SK-N-SH treated with all-trans-retinoic acid at 6 μM for 48 hours (cell line): Measurements from ENCODE around the gene C5.
"Not testable (repeated sequence)": the region's sequence is repeated elsewhere in the genome, so short reads cannot be mapped to it uniquely, and the experiment has no call there.

Experiments
- ATAC-seq: fragments of 200-7000 bp; cut with Tn5 transposase; 3 replicates; pipeline ENCODE4 v1.9.1; 2020; ENCODE audit warnings: mild to moderate bottlenecking, moderate library complexity
- ARNTL ChIP-seq: fragments of 450-650 bp; formaldehyde crosslinking; IDR thresholded peaks from 2 replicates; pipeline ENCODE4 v1.5.0; 2020; ENCODE audit warnings: low read depth, mild to moderate bottlenecking, moderate library complexity, borderline replicate concordance
- BACH2 ChIP-seq: fragments of 250-450 bp; sonication (Bioruptor Pico); IDR thresholded peaks from 2 replicates; pipeline ENCODE4 v1.9.0; 2021; ENCODE audit warnings: mild to moderate bottlenecking, borderline replicate concordance
- CSDC2 ChIP-seq: fragments of 250-450 bp; sonication (Bioruptor Pico); IDR thresholded peaks from 2 replicates; pipeline ENCODE4 v1.5.0; 2020; ENCODE audit warnings: mild to moderate bottlenecking, moderate library complexity
- ESRRG ChIP-seq: fragments of 250-450 bp; sonication (Bioruptor Pico); IDR thresholded peaks from 2 replicates; pipeline ENCODE4 v1.6.1; 2021; ENCODE audit warnings: mild to moderate bottlenecking
- GLIS3 ChIP-seq: fragments of 250-450 bp; sonication (Bioruptor Pico); IDR thresholded peaks from 2 replicates; pipeline ENCODE4 v1.5.0; 2020; ENCODE audit warnings: mild to moderate bottlenecking, moderate library complexity
- ISL1 ChIP-seq: fragments of 250-450 bp; sonication (Bioruptor Pico); IDR thresholded peaks from 2 replicates; pipeline ENCODE4 v2.1.2; 2022; ENCODE audit warnings: mild to moderate bottlenecking, moderate library complexity
- OSR1 ChIP-seq: fragments of 250-450 bp; sonication (Bioruptor Pico); IDR thresholded peaks from 2 replicates; pipeline ENCODE4 v1.8.0; 2022; ENCODE audit warnings: moderate library complexity, mild to moderate bottlenecking, inconsistent platforms
- PPARA ChIP-seq: fragments of 250-450 bp; sonication (Bioruptor Pico); IDR thresholded peaks from 2 replicates; pipeline ENCODE4 v1.5.0; 2020; ENCODE audit warnings: mild to moderate bottlenecking, borderline replicate concordance
- RARB ChIP-seq: fragments of 250-450 bp; sonication (Bioruptor Pico); IDR thresholded peaks from 2 replicates; pipeline ENCODE4 v1.8.0; 2021; ENCODE audit warnings: mild to moderate bottlenecking, moderate library complexity
- SNAI2 ChIP-seq: fragments of 250-450 bp; sonication (Bioruptor Pico); IDR thresholded peaks from 2 replicates; pipeline ENCODE4 v1.5.0; 2020; ENCODE audit warnings: mild to moderate bottlenecking, moderate library complexity
- TCF4 ChIP-seq: fragments of 250-450 bp; sonication (Bioruptor Pico); IDR thresholded peaks from 2 replicates; pipeline ENCODE4 v1.8.0; 2021; ENCODE audit warnings: mild to moderate bottlenecking, moderate library complexity, borderline replicate concordance
- TOX ChIP-seq: fragments of 250-450 bp; sonication (Bioruptor Pico); IDR thresholded peaks from 2 replicates; pipeline ENCODE4 v1.8.0; 2021; ENCODE audit warnings: mild to moderate bottlenecking, moderate library complexity, borderline replicate concordance
- ZC3H10 ChIP-seq: fragments of 250-450 bp; sonication (Bioruptor Pico); IDR thresholded peaks from 2 replicates; pipeline ENCODE4 v1.5.1; 2021; ENCODE audit warnings: mild to moderate bottlenecking, moderate library complexity
- ZFP3 ChIP-seq: fragments of 250-450 bp; sonication (Bioruptor Pico); IDR thresholded peaks from 2 replicates; pipeline ENCODE4 v1.5.0; 2020; ENCODE audit warnings: mild to moderate bottlenecking, moderate library complexity
- ZFP30 ChIP-seq: fragments of 450-650 bp; formaldehyde crosslinking; IDR thresholded peaks from 2 replicates; pipeline ENCODE4 v1.5.0; 2022; ENCODE audit warnings: mild to moderate bottlenecking, moderate library complexity
- ZNF565 ChIP-seq: fragments of 450-650 bp; formaldehyde crosslinking; conservative IDR thresholded peaks from 2 replicates; pipeline ENCODE4 v1.5.0; 2020; ENCODE audit warnings: low read depth, mild to moderate bottlenecking, moderate library complexity
- TF ChIP-seq, protein P1 (sequence below): fragments of 250-450 bp; sonication (Bioruptor Pico); IDR thresholded peaks from 2 replicates; pipeline ENCODE4 v1.8.0; 2021; ENCODE audit warnings: low read depth, mild to moderate bottlenecking, moderate library complexity, borderline replicate concordance
- TF ChIP-seq, protein P2 (sequence below): fragments of 250-450 bp; sonication (Bioruptor Pico); IDR thresholded peaks from 2 replicates; pipeline ENCODE4 v1.8.0; 2020; ENCODE audit warnings: mild to moderate bottlenecking, moderate library complexity, borderline replicate concordance
- TF ChIP-seq, protein P3 (sequence below): fragments of 250-450 bp; sonication (Bioruptor Pico); IDR thresholded peaks from 2 replicates; pipeline ENCODE4 v1.5.0; 2020; ENCODE audit warnings: mild to moderate bottlenecking, moderate library complexity

Gene C5

DNA sequence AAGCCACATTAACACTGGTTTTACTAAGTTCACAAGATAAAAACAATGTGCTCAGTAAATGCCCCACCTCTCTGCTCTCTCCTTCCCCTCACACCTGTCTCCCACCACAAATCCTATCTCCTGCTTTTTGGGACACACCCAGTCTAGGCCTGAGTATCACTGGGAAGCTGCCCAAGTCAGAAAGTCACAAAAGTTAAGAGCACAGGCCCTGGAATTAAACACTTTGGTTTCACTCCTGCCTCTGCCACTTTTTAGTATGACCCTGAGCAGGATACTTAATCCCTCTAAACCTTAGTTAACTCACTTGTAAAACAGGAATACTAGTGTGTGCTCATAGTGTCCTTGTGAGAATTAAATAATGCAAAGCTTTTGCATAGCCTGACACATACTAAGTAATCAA, 11.3 kb downstream of the C5 start:
- TF ChIP-seq ZC3H10 (no peak), GLIS3 (CRISPR knock-in tag) (no peak)
- TF ChIP-seq, protein P1, sequence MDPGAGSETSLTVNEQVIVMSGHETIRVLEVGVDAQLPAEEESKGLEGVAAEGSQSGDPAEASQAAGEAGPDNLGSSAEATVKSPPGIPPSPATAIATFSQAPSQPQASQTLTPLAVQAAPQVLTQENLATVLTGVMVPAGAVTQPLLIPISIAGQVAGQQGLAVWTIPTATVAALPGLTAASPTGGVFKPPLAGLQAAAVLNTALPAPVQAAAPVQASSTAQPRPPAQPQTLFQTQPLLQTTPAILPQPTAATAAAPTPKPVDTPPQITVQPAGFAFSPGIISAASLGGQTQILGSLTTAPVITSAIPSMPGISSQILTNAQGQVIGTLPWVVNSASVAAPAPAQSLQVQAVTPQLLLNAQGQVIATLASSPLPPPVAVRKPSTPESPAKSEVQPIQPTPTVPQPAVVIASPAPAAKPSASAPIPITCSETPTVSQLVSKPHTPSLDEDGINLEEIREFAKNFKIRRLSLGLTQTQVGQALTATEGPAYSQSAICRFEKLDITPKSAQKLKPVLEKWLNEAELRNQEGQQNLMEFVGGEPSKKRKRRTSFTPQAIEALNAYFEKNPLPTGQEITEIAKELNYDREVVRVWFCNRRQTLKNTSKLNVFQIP (CRISPR knock-in tag): no peak
- TF ChIP-seq, all 23 proteins: peak for 0
- ATAC-seq: no peak

DNA sequence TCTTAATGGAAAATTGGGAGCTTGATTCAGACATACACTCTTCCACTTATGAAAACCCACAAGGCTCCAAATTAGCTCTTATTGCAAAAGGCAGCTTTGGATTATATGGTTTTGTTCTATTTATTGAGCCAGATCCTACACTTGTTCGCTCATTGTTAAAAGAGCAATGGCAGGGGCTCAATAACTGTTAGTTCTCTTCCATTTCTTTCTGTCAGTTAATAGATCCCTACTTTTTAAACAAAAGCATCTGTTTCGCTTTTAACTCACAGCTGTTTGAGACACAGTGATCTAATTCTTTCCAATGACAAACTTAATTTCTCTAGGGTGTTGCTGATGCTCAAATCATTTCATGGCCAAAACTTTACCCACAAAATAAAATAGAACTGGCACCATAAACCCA, 11.7 kb downstream of the C5 start:
- ATAC-seq: no peak
- no peak for TF ChIP-seq CSDC2 (CRISPR knock-in tag)
- no peak for TF ChIP-seq ZC3H10
- TF ChIP-seq TCF4: no peak
- TF ChIP-seq ISL1 (CRISPR knock-in tag): no peak
- TF ChIP-seq TOX: no peak
- no peak for TF ChIP-seq SNAI2 (CRISPR knock-in tag)

DNA sequence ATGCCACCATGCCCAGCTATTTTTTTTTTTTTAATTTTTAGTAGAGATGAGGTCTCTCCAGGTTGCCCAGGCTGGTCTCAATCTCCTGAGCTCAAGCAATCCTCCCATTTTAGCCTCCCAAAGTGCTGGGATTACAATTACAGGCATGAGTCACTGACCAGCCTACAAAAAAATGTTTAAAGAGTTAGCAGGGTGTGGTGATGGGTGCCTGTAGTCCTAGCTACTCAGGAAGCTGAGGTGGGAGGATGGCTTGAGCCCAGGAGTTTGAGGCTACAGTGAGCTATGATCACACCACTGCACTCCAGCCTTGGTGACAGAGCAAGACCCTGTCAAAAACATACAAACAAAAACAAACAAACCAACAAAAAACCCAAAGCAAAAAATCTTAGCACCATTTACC, 14.4 kb downstream of the C5 start:
- ATAC-seq: not testable (repeated sequence)

DNA sequence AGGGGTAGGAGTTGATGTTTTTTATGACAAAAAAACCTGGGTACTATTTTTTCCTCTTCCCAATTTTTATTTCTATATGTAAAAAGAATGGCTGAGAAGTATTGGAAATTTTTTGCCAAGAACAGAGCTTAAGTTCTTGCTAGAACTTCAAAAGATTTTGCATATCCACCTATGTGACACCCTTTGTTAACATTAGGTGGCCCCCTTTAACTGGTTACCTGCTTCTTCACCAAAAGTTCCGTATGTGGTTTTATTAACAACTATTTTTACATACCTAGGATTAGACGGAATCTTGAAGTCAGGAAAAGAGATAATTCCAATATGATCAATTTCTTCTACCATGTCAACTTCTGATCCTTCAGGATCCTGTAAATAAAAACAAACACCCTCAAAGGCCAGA, 15.5 kb downstream of the C5 start:
- TF ChIP-seq ZFP3 (CRISPR knock-in tag): no peak
- TF ChIP-seq, protein P2, sequence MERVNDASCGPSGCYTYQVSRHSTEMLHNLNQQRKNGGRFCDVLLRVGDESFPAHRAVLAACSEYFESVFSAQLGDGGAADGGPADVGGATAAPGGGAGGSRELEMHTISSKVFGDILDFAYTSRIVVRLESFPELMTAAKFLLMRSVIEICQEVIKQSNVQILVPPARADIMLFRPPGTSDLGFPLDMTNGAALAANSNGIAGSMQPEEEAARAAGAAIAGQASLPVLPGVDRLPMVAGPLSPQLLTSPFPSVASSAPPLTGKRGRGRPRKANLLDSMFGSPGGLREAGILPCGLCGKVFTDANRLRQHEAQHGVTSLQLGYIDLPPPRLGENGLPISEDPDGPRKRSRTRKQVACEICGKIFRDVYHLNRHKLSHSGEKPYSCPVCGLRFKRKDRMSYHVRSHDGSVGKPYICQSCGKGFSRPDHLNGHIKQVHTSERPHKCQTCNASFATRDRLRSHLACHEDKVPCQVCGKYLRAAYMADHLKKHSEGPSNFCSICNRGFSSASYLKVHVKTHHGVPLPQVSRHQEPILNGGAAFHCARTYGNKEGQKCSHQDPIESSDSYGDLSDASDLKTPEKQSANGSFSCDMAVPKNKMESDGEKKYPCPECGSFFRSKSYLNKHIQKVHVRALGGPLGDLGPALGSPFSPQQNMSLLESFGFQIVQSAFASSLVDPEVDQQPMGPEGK: no peak
- no peak for TF ChIP-seq RARB (CRISPR knock-in tag)
- TF ChIP-seq, protein P1 (CRISPR knock-in tag): no peak

DNA sequence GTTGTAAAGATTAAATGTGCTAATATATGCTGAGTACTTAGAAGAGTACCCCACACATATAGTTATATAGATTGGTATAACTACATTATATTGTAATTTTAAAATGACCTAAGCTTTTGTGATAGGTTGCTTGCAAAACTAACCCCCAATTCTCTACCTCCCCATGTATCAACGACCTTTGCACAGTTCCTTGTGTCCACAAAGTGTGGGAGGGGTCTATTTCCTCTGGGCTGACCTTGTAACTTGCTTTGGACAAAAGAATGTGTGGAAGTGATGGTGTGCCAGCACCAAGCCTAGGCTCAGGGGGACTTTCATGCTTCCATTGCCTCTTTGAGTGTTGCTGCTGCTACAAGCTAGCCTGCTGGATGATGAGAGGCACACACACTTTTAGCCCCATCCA, 20.6 kb downstream of the C5 start:
- no peak for ATAC-seq
- TF ChIP-seq ARNTL (CRISPR knock-in tag): no peak
- TF ChIP-seq, protein P2: no peak
- TF ChIP-seq GLIS3 (CRISPR knock-in tag): no peak
- TF ChIP-seq ZNF565 (CRISPR knock-in tag): no peak
- TF ChIP-seq ZFP30: no peak
- no peak for TF ChIP-seq PPARA (CRISPR knock-in tag)
- TF ChIP-seq CSDC2 (CRISPR knock-in tag): no peak
- no peak for TF ChIP-seq BACH2 (CRISPR knock-in tag)
- TF ChIP-seq ZFP3 (CRISPR knock-in tag): no peak
- TF ChIP-seq TCF4: no peak
- TF ChIP-seq ESRRG (CRISPR knock-in tag): no peak
- TF ChIP-seq, protein P3, sequence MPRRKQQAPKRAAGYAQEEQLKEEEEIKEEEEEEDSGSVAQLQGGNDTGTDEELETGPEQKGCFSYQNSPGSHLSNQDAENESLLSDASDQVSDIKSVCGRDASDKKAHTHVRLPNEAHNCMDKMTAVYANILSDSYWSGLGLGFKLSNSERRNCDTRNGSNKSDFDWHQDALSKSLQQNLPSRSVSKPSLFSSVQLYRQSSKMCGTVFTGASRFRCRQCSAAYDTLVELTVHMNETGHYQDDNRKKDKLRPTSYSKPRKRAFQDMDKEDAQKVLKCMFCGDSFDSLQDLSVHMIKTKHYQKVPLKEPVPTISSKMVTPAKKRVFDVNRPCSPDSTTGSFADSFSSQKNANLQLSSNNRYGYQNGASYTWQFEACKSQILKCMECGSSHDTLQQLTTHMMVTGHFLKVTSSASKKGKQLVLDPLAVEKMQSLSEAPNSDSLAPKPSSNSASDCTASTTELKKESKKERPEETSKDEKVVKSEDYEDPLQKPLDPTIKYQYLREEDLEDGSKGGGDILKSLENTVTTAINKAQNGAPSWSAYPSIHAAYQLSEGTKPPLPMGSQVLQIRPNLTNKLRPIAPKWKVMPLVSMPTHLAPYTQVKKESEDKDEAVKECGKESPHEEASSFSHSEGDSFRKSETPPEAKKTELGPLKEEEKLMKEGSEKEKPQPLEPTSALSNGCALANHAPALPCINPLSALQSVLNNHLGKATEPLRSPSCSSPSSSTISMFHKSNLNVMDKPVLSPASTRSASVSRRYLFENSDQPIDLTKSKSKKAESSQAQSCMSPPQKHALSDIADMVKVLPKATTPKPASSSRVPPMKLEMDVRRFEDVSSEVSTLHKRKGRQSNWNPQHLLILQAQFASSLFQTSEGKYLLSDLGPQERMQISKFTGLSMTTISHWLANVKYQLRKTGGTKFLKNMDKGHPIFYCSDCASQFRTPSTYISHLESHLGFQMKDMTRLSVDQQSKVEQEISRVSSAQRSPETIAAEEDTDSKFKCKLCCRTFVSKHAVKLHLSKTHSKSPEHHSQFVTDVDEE: no peak
- TF ChIP-seq TOX: no peak
- TF ChIP-seq OSR1 (CRISPR knock-in tag): no peak

More for the DNA sequence above, 15.5 kb downstream of the C5 start:
- no peak for ATAC-seq

DNA sequence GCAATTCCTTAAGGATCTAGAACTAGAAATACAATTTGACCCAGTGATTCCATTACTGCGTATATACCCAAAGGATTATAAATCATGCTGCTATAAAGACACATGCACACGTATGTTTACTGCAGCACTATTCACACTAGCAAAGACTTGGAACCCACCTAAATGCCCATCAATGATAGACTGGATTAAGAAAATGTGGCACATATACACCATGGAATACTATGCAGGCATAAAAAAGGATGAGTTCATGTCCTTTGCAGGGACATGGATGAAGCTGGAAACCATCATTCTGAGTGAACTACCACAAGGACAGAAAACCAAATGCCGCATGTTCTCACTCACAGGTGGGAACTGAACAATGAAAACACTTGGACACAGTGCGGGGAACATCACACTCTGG, 21.8 kb downstream of the C5 start:
- ATAC-seq: not testable (repeated sequence)
